ENCODE results near the gene FBXL22.

The FBXL22 gene

GRCh38 chr15:63556246-63556645, 40.9 kb upstream of the FBXL22 start:
- TF ChIP-seq POLR2AphosphoS5 (IDR thresholded peaks at IDR 0.05; ENCODE audit: low read depth, low read length) = no peak
- TF ChIP-seq FOXP2 (optimal IDR thresholded peaks at IDR 0.05; ENCODE audit: borderline replicate concordance, extremely low read depth, extremely low read length, insufficient read depth) = no peak
- TF ChIP-seq TAF1 (IDR thresholded peaks at IDR 0.05; ENCODE audit: borderline replicate concordance, insufficient read depth, low read length) = no peak
- no peak for TF ChIP-seq SIN3A (IDR thresholded peaks at IDR 0.05; ENCODE audit: borderline replicate concordance, insufficient read depth, low read length)
- no peak for TF ChIP-seq REST (IDR thresholded peaks at IDR 0.05; ENCODE audit: insufficient read depth in 1 of 2, low read depth in 2 of 2, low read length in 2 of 2)

- TF ChIP-seq REST (IDR thresholded peaks at IDR 0.05; ENCODE audit: insufficient read depth in 1 of 2, low read depth in 2 of 2, low read length in 2 of 2) (no peak), TAF1 (IDR thresholded peaks at IDR 0.05; ENCODE audit: borderline replicate concordance, insufficient read depth, low read length) (no peak), POLR2AphosphoS5 (IDR thresholded peaks at IDR 0.05; ENCODE audit: low read depth, low read length) (no peak), SIN3A (IDR thresholded peaks at IDR 0.05; ENCODE audit: borderline replicate concordance, insufficient read depth, low read length) (no peak), FOXP2 (optimal IDR thresholded peaks at IDR 0.05; ENCODE audit: borderline replicate concordance, extremely low read depth, extremely low read length, insufficient read depth) (no peak)
Measured at GRCh38 chr15:63556736-63557135, 40.5 kb upstream of the FBXL22 start.

- TF ChIP-seq POLR2AphosphoS5 (IDR thresholded peaks at IDR 0.05; ENCODE audit: low read depth, low read length) (no peak), FOXP2 (optimal IDR thresholded peaks at IDR 0.05; ENCODE audit: borderline replicate concordance, extremely low read depth, extremely low read length, insufficient read depth) (no peak), TAF1 (IDR thresholded peaks at IDR 0.05; ENCODE audit: borderline replicate concordance, insufficient read depth, low read length) (no peak)
Measured at GRCh38 chr15:63559753-63560152, 37.4 kb upstream of the FBXL22 start.

- no peak for TF ChIP-seq SIN3A (IDR thresholded peaks at IDR 0.05; ENCODE audit: borderline replicate concordance, insufficient read depth, low read length)
- TF ChIP-seq TAF1 (IDR thresholded peaks at IDR 0.05; ENCODE audit: borderline replicate concordance, insufficient read depth, low read length) = no peak
- TF ChIP-seq POLR2AphosphoS5 (IDR thresholded peaks at IDR 0.05; ENCODE audit: low read depth, low read length) = no peak
- no peak for TF ChIP-seq FOXP2 (optimal IDR thresholded peaks at IDR 0.05; ENCODE audit: borderline replicate concordance, extremely low read depth, extremely low read length, insufficient read depth)
- TF ChIP-seq REST (IDR thresholded peaks at IDR 0.05; ENCODE audit: insufficient read depth in 1 of 2, low read depth in 2 of 2, low read length in 2 of 2) = no peak
Measured at GRCh38 chr15:63560741-63561448, 36.3 kb upstream of the FBXL22 start.

- TF ChIP-seq FOXP2 (optimal IDR thresholded peaks at IDR 0.05; ENCODE audit: borderline replicate concordance, extremely low read depth, extremely low read length, insufficient read depth) (no peak), SIN3A (IDR thresholded peaks at IDR 0.05; ENCODE audit: borderline replicate concordance, insufficient read depth, low read length) (no peak), TAF1 (IDR thresholded peaks at IDR 0.05; ENCODE audit: borderline replicate concordance, insufficient read depth, low read length) (no peak), REST (IDR thresholded peaks at IDR 0.05; ENCODE audit: insufficient read depth in 1 of 2, low read depth in 2 of 2, low read length in 2 of 2) (no peak)
Measured at GRCh38 chr15:63564093-63564492, 33.1 kb upstream of the FBXL22 start.

Measured in PFSK-1 (cell line).